H1 (cell line): ENCODE results near the gene CLP1. TPM values are rescaled to one million over a fixed set of nuclear protein-coding genes. Genes with fewer than 3 reads are reported as not detected.
A peak's percentile ranks its signal among the peaks of the same experiment; 100 is the strongest.

ENCODE experiments used
- CREB1 ChIP-seq: IDR thresholded peaks from 2 replicates; pipeline ENCODE4 v1.6.1; 2012; ENCODE audit warnings: inconsistent platforms
- POLR2A ChIP-seq, 2 experiments: IDR thresholded peaks; 1 replicate in 1 of 2; 2 replicates in 1 of 2; pipeline ENCODE4 v1.6.1; 2011; ENCODE audit warnings: low read depth in 2 of 2, low read length in 2 of 2, mild to moderate bottlenecking in 2 of 2; ENCODE audit errors: control extremely low read depth in 1 of 2
- POLR2AphosphoS5 ChIP-seq: IDR thresholded peaks from 2 replicates; pipeline ENCODE4 v1.6.1; 2011; ENCODE audit warnings: low read depth, low read length
- RAD21 ChIP-seq, 2 experiments: IDR thresholded peaks in 1 of 2; conservative IDR thresholded peaks in 1 of 2; 2 replicates each; pipeline ENCODE4 v1.6.1; 2011; ENCODE audit warnings: low read depth in 2 of 2, low read length in 2 of 2, improper control_type of control experiment in 1 of 2, inconsistent platforms in 1 of 2, mild to moderate bottlenecking in 1 of 2, moderate library complexity in 1 of 2
- RBBP5 ChIP-seq: IDR thresholded peaks from 2 replicates; pipeline ENCODE4 v1.7.1; 2012; ENCODE audit warnings: low read depth, mild to moderate bottlenecking, inconsistent platforms, low read length, moderate library complexity, borderline replicate concordance
- TAF7 ChIP-seq: optimal IDR thresholded peaks from 2 replicates; pipeline ENCODE3; 2011; ENCODE audit warnings: low read depth, mild to moderate bottlenecking, inconsistent platforms, low read length, moderate library complexity, borderline replicate concordance
- polyA plus RNA-seq, 7 experiments: library from polyadenylated mRNA; depleted of rRNA in 3 of 7; stranded (reverse) in 5 of 7; unstranded in 2 of 7; fragments of >200 nt in 5 of 7; fragments of 200-250 nt in 2 of 7; gene quantifications; 1 replicate in 5 of 7; 2 replicates in 1 of 7; 4 replicates in 1 of 7; pipeline versions ENCODE4 v1.2.1 to v1.2.3, GENCODE V29; 2011 to 2013; ENCODE audit warnings: missing spikeins in 2 of 7, mixed read lengths in 2 of 7
- total RNA-seq: library from RNA; stranded (reverse); fragmentation: NEBNext Ultra II Directional; extraction: Animal tissue kit (Norgen Biotek cat#: 25700); gene quantifications from 2 replicates; pipeline ENCODE4 v1.2.1, GENCODE V29; 2021
- TF ChIP-seq, protein P1 (sequence below), 3 experiments: IDR thresholded peaks; 1 replicate in 2 of 3; 2 replicates in 1 of 3; pipeline versions ENCODE4 v1.5.1 to v1.6.1; 2011; ENCODE audit warnings: low read length in 3 of 3, mild to moderate bottlenecking in 3 of 3, inconsistent platforms in 2 of 3, low read depth in 1 of 3, moderate library complexity in 1 of 3; ENCODE audit not compliant: insufficient read depth in 1 of 3; ENCODE audit errors: control extremely low read depth in 1 of 3

CLP1 gene
- total and polyA plus RNA-seq, 2 of the 8 experiments (the other 6 are each of a cell fraction or from before 2014, with no cell fraction given), result 29.4 to 29.9 TPM

DNA sequence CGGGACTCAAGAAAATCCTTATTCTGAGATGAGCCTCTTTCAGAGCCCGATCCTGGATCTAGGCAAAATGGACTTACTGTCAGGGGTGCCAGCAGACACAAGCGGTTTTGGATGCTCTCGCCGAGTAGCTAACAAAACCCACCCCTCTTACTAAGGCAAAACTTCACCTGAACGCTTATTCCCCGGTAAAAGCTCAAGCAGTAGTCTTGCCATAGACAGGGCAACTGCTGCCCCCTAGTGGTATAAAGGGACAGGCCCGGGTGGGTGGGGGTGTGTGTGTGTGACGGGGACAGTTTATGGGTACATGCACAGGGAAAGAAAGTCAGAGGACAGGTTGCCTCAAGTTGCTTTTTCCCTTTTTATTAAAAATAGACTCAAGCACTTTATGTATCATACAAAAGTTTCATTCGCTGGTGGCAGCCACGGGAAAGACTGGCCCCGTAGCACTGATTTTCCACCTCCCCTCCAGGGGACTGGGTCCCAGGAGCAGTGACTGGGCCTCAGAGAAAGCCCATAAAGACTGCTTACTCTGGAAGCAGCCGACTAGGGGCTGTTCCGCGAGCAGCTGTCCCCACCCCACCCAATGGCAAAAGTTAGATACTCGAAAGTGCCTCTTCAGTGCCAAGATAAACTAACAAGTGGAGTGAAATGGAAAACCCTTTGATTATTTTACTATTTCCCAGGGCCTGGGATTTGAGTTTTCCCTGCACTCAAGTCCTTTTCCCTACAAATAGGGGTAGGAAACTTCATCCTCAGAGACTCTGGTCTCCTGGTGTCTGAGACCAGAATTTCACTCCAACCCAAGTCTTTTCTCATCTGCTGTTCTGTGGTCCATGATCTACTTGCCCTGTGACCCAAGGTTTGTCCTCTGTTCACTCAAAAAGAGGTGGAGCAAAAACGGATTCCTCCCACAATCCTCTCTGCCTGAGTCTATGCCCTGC is 12.5 kb upstream of the CLP1 start (continued):
- TF ChIP-seq, protein P1, sequence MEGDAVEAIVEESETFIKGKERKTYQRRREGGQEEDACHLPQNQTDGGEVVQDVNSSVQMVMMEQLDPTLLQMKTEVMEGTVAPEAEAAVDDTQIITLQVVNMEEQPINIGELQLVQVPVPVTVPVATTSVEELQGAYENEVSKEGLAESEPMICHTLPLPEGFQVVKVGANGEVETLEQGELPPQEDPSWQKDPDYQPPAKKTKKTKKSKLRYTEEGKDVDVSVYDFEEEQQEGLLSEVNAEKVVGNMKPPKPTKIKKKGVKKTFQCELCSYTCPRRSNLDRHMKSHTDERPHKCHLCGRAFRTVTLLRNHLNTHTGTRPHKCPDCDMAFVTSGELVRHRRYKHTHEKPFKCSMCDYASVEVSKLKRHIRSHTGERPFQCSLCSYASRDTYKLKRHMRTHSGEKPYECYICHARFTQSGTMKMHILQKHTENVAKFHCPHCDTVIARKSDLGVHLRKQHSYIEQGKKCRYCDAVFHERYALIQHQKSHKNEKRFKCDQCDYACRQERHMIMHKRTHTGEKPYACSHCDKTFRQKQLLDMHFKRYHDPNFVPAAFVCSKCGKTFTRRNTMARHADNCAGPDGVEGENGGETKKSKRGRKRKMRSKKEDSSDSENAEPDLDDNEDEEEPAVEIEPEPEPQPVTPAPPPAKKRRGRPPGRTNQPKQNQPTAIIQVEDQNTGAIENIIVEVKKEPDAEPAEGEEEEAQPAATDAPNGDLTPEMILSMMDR (IDR thresholded peaks at IDR 0.05; ENCODE audit: control extremely low read depth in 1 of 3, insufficient read depth in 1 of 3, low read depth in 1 of 3, low read length in 3 of 3), result peak; percentile 79 to 89 (median 85)
- TF ChIP-seq POLR2A (IDR thresholded peaks at IDR 0.05; ENCODE audit: control extremely low read depth in 1 of 2, low read depth in 2 of 2, low read length in 2 of 2) (peak; percentile 28 to 72), TAF7 (peak; percentile 29), RAD21 (IDR thresholded peaks at IDR 0.05 in 1 of 2, conservative IDR thresholded peaks at IDR 0.05 in 1 of 2; ENCODE audit: low read depth in 2 of 2, low read length in 2 of 2) (peak; percentile 81 to 92), RBBP5 (no peak), CREB1 (0 out of 2 replicates have a peak, but pooled peaks have one; percentile 18), POLR2AphosphoS5 (peak; percentile 78)
